Cerebellar nuclear complex (tissue), 1 donor: ENCODE data around the gene DCLK2.
"Not testable (repeated sequence)": the region's sequence is repeated elsewhere in the genome, so short reads cannot be mapped to it uniquely, and the experiment has no call there.

ENCODE experiments used
- DNase-seq, 2 experiments: peaks; one replicate each; lab custom pipeline; 2025; lab: John Stamatoyannopoulos, UW

DCLK2 gene

DNA sequence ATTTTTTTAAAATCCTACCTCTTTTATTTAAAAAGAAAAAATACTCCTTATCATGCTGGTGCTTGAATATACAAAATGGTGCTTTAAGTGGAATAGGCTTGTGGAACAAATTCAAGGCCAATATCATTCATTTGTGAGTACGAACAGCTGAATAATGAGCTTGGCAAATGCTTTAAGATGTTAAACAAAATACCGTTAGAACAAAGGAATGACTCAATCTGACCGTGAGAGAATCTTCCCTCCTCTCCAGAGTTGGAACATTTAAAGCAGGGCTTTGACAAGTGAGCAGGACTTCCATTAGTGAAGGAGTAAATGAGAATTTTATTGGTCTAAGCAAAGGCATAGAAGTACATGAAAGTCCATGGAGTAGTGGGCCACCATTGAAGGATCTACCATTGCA lies 74.5 kb downstream of the DCLK2 start:
- DNase-seq, result no peak

DNA sequence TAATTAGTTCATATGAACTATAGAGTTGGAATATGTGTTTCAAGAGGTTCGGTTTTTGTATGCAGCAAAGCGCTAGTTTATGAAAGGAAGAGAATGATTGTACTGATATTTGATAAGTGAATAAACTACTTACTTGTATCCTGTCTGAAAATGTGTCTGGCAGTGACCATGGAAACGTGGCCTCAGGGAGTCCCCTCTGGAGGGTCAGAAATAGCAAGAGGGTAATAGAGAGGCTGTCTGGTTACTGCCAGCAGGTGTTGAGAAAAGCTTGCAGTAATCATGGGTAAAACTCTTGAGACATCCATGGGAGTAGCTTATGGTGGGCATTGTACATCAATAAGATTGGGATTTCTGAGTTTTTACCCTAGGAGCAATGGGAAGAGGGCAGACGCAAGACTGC lies 77.1 kb downstream of the DCLK2 start:
- DNase-seq, result no peak

DNA sequence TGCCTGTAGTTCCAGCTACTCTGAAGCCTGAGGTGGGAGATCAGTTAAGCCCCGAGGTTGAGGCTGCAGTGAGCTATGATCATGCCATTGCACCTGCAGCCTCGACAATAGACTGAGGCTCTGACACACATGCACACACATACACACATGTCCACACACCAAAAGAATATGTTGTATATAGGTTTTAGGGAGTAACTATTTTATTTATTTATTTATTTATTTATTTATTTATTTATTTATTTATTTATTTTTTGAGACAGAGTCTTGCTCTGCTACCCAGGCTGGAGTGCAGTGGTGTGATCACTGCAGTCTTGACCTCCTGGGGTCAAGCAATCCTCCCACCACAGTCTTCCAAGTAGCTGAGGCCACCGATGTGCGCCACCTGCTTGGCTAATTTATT lies 78.3 kb downstream of the DCLK2 start:
- no peak for DNase-seq

DNA sequence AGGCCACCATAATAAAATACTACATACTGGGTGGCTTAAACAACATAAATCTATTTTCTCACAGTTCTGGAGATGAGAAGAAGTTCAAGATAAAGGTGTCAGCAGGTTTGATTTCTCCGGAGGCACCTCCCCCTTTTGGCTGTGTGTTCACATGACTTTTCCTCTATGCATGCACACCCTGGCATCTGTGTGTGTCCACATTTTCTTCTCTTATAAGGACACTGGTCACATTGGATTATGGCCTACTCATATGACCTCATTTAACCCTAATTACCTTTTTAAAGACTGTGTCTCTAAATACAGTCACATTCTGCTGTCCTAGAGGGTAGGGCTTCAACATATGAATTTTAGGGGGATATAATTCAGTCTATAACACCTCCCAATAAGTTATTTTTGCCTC lies 79.8 kb downstream of the DCLK2 start:
- DNase-seq, result no peak

DNA sequence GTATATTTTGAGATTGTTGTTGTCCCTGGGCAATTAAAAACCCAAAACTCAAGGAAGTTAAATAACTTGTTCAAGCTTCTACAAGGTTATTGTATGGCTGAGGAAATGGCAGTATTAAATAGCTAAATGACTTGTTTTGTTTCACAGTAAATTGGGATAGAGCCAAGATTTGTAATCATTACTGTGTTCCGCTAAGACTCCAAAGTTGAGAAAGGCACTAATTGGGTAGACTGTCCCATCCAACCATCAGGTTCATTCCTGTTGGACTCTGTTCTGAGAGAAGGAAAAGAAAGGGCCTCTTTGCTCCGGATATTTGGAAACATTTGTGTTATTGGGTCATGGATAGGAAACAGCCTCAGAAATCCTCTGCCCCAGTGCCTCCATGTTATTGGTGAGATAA lies 82.2 kb downstream of the DCLK2 start:
- no peak for DNase-seq

DNA sequence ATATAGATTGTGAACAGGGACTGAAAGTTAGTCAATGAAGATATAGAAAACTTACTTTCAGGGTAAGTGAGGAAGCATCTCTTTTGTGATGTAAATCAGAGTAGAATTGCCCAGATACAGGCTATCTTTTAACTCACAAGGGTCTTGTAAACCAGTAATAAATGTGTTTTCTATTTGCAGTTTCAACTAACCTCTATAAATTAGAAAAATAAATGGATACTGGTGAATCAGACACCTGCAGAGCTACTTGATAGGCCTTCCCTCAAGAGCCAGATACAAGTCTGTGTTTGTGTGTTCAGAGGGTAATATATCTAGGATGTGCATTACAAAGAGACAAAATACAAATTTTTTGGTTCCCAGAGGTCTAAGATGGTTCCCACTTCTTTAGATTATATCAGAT lies 82.9 kb downstream of the DCLK2 start:
- DNase-seq, result no peak

DNA sequence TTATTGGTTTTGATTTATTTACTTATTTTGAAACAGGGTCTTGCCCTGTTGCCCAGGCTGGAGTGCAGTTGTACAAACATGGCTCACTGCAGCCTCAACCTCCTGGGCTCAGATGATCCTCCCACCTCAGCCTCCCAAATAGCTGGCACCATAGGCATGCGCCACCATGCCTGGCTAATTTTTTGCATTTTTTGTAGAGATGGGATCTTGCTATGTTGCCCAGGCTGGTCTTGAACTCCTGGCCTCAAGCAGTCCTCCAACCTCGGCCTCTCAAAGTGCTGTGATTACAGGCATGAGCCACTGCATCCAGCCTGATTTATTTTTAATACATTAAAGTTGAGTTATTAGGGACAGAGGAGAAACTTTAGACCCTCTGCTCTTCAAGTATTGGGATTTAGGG lies 83.8 kb downstream of the DCLK2 start:
- DNase-seq, result not testable (repeated sequence)

DNA sequence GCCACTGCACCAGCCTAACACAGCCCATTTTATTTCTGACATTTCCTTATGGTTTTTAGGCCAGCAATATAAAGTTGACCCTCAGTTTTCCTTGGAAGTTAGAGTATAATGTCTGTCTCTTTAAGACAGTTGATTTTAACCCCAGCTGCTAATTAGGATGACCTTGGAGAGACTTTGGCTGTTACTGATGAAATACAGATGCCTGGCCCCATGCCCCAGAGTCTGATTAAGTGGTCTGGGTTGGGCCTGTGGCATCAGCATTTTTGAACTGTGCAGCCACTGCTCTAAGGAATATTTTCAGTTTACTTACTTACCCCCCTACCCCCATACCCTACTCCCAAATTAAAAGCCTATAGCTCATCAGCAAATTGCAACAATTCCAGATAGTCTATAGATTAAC lies 85.8 kb downstream of the DCLK2 start:
- DNase-seq, result no peak

DNA sequence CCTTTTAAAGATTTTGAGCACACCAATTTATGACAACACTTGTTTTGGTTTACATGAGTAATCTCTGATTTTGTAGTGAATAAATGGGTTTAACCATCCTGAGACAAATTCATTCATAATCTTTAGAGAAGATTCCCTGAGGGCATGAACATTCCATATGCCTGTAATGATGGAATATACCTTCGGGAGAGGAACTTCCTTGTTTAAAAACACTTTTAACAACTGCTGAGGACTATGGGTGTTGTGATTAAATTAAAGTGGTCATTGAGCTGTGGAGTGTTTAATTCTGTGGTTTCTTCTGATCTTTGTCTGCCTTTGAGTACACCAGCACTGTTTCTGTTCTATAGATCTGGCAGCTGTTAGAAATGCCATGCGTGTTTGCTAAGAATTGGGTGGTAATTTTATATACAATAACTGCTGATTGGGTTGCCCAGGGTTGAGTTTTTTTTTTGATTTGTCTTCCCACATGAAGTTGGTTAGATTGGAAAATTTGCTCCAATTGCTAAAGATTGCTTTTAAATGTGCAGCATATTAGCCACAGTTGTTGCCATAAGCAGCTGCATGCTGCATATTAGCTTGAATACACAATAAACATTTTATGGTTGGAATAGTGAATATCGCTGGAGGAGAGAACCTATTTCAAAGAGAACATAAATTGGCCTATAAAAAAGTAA lies 86.8 kb downstream of the DCLK2 start:
- DNase-seq, result no peak

DNA sequence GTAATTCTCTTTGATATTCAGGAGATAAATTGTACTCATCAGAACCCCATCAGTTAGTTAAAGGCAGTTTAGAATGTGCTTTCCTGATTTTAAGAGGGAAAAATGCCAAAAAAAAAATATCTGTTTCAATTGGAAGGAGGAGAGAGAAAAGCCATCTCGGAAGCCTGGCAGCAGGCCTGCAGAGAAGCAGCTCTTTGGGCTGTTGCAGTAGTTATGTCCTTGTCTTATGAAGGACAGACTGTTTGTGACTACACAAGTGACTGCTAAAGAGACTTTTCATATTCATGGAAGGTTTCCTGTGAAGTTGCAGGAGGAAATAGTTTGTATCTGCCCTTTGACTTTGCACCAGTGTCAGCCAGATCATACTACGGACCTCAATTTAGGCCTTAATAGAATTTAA lies 88.8 kb downstream of the DCLK2 start:
- DNase-seq, result no peak

DNA sequence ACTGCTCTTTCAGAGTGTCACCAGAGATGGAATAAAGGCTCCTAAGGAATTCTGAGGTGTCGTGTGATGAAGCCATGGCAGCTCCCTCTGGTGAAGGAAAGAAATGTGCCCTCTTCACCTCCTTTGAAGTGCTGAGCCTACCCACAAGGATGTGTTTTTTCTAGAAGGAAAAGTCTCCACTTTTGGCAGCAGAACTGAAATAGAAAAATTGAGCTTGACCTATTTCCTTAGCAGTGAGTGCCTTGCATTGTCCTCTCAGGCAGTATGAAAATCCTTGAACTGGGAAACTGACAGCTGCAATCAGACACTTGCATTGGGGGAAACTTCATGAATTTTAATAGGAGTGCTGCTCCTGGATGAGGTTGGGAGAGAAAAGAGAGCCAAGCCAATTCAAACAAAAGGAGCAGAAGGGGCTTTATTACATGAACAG lies 95.2 kb downstream of the DCLK2 start:
- DNase-seq, result no peak

DNA sequence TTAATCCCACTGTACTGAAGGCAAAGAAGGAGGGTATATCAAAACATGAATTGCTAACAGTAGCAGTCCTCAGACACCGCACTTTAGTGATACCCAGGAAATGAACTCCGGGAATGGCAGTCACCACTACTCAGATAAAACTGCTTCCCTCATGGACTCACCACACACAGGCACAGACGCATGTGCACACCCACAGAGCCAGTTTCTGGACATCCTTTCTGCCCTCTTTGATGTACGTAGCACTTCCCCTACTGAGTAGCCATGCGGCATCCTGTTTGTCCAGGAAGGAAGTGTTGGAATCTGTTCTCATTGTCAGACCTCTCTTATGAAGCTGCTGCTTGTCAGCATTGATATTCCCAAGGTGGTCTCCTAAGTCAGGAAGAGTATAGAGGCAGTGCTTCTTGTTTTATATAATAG lies 95.7 kb downstream of the DCLK2 start:
- no peak for DNase-seq

DNA sequence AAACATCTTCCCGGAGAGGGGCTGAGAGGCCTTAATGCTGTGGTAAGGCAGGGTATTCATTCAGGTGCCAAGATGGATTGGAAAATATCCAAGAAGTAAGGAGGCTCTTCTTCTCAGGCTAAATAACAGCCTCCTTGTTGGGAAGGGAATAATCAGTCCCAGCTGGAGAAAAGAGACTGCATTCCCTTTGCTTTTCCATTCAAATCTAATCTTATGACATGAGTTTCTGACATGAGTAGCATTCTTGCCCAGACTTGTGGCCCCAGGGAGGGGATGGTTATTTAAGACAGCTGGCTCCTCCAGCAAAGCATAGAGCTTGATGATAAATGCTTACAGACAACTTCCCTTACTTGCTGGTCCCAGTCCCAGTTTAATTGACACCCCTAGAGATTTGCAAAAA lies 98.3 kb downstream of the DCLK2 start:
- DNase-seq, result no peak

DNA sequence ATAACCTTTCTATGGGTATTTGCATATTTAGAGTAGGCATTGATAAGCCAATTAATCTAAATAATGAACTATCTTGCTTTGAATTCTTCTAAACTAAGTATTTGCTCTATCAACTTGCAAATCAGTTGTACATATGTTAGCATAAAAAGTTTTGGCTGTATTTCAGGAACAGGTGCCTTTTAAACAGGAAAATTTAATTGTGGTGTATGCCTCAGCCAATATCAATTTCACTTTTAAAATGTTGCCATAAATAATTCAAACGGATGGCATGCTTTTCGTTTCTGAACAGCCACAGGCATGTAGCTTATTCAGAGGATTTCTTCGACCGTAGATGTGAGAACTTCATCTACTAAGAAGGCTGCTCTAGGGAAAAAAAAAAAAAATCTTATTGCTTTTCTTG lies 99.9 kb downstream of the DCLK2 start:
- no peak for DNase-seq

DNA sequence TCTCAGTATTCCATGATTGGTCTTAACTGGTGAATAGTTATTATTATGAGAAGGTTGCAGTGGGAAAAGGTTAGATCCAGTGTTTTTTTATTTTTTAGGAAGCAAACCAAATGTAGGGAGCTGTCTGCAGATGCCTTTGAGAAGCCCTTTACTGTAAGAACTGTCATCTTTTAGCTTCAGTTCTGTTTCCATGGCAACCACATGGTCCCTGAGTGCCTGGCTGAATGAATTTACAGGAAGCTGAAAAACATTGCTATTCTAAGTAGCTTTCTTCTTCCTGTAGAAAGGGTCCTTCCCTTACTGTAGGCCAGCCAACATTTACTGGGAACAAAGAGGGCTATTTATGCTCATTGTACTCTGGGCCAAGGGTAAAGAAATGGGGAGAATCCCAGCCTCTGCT lies 103.3 kb downstream of the DCLK2 start:
- DNase-seq, result no peak

DNA sequence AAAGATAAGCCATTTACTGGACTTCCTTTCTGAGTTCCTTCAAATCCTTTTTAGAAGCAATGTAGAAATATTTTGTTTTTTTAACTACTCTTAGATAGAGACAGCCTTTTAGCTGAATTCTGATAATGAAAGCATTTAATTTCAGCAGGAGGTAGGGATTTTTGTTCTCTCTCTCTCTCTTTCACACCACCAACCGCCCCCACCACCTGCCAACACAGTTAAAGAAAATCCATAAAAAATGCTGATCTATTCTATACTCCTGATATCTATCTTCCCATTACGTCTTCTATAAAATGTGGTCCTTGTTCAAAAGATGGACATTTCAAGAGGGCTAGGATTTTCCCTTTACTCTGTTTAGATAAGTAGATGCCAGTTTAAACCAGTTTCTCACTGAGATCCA lies 104.5 kb downstream of the DCLK2 start:
- DNase-seq, result no peak

DNA sequence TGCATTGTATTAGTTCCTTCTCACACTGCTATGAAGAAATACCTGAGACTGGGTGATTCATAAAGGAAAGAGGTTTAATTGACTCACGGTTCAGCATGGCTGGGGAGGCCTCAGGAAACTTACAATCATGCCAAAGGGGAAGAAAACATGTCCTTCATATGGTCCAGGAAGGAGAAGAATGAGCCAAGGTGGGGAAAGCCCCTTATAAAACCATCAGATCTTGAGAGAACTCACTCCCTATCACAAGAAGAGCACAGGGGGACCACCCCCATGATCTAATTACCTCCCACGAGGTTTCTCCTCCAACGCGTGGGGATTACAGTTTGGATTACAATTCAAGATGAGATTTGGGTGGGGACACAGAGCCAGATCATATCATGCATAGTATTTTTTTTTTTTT lies 106.8 kb downstream of the DCLK2 start:
- DNase-seq, result not testable (repeated sequence)

DNA sequence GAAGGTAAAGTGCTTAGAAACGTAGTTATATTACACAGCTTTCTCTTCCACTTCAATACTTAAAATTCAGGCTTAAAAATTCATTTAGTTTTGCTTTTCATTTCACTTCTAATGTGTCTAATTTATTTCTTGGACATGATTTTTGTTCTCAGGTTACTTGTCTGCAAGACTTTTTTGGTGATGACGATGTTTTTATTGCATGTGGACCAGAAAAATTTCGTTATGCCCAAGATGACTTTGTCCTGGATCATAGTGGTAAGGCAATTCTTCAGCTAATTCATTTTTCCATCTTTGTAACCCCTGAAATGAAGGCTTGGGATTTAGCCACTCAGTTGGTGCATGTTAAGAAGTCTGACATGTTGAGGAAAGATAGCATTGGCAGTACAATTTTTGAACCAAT lies 114.7 kb downstream of the DCLK2 start:
- no peak for DNase-seq

DNA sequence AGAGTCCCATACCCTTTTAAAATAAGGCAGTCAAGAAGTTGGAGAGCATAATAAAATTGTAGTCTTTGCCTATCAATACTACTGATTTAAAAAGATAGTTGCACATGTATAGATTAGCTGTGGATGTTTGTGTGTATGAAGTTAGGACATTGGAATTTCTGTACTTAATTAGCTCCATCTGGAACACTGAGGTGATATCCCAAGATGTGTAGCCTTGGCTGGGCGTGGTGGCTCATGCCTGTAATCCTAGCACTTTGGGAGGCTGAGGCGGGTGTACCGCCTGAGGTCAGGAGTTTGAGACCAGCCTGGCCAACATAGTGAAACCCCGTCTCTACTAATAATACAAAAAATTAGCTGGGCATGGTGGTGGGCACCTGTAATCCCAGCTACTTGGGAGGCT lies 119.0 kb downstream of the DCLK2 start:
- DNase-seq, result not testable (repeated sequence)

DNA sequence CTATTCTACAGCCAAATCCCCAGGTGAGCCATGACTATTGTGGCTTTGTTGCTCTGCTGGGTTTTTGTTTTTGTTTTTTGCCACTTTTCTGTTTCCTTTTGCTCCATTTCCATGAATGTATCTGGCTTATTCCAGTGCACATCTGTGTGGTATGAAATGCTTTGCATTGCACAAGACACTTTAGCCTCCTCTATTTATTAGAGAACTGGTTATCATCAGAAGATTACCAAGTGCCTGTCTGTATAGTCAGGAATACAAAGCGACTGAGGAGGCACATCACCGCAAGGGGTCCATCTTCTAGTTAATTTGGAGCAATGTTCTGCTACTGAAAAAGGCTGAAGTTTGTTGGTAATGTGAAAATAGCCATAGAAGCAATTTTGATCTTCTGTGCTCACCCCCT lies 120.8 kb downstream of the DCLK2 start:
- no peak for DNase-seq

DNA sequence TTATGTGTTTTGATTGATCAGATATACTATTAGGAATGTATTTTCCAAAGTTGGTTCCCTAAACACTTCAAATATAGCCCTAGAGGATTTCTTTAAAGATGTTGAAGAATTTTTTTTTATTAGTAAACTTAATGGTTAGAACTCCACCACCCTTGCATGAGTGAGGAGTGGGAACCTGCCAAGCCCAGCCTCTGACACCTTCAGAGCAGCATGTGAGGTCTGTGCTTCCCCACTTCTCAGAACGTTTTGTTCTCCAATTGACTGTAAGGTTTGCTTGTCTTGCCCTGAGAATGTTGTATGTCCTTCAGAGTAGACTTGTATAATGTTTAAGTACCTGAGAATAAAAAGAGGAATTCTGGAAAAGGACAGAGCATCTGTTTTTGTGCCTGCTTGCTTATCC lies 126.8 kb downstream of the DCLK2 start:
- no peak for DNase-seq

DNA sequence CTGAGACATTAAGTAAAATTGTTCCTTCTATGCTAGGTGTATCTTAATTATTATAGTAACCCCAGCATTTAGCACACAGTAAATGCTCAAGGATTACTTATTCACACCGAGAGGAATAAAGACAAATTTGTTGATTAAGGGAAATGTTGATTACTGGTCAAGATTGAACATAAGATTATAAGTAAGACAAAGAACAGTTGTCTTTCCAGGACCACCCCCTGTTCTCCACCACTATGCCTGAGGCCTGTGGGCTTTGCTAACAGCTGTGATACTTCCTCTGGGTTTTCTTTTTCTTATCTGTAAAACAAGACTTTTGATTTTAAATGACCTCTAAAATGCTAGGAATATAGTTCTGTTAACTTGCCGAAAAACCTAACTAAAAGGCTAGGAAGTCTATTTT lies 128.0 kb downstream of the DCLK2 start:
- no peak for DNase-seq

DNA sequence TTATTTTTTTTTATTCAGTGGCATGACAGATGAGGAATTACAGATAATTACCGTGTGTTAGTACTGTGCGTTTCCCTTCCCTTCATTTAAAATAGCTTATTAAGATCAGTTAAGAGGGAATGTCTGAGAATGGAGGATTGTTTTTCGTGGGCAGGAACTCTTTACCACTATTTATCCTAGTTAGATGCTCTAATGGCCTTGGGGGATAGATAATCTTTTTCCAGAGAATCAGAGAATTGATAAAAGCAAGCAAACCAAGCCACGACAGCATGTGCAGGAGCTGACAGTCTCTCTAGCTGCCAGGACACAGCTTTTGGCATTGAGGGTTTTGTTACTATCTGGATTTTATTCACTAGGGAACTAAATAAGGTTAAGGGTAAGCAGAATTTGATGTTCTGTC lies 128.7 kb downstream of the DCLK2 start:
- no peak for DNase-seq

DNA sequence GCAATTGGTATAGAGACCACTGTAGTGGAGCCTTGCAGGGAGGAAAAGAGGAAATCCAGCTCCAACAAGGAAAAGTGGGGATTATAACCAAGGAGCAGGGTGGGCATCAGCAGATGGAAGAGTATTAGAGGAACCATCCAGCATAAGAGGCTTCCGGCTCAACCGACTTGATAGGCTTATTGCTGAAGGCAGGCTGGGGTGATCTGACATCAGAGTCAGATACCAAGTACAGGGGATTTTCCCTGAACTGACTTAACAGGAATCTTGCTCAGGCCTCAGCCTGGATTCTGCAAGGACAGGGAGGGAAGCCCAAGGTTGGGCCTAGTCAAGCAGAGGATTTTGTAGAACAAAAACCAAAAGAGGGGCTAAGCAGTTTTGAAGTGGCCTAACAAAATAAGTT lies 129.6 kb downstream of the DCLK2 start:
- DNase-seq, result no peak
